NCI-H1105 (cell line): ENCODE measurements around the gene RFXANK.
"Not testable (repeated sequence)": the region's sequence is repeated elsewhere in the genome, so short reads cannot be mapped to it uniquely, and the experiment has no call there.

Experiments used
- DNase-seq: peaks from one replicate; lab custom pipeline; 2025; lab: John Stamatoyannopoulos, UW

The RFXANK gene, protein sequence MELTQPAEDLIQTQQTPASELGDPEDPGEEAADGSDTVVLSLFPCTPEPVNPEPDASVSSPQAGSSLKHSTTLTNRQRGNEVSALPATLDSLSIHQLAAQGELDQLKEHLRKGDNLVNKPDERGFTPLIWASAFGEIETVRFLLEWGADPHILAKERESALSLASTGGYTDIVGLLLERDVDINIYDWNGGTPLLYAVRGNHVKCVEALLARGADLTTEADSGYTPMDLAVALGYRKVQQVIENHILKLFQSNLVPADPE

GRCh38 chr19:19192078-19192882 is at the start of gene RFXANK, which contains the start of gene BORCS8:
RFXANK (plus strand) TSS chr19:19192258; CDS start chr19:19193947, 1,689 bp downstream.
BORCS8 (minus strand) TSS chr19:19192152; CDS start chr19:19192117, 35 bp downstream.
- DNase-seq: peak; percentile 100

- DNase-seq: no peak
These were observed 49.7 kb upstream of the RFXANK start for GRCh38 chr19:19142347-19142746.

DNA sequence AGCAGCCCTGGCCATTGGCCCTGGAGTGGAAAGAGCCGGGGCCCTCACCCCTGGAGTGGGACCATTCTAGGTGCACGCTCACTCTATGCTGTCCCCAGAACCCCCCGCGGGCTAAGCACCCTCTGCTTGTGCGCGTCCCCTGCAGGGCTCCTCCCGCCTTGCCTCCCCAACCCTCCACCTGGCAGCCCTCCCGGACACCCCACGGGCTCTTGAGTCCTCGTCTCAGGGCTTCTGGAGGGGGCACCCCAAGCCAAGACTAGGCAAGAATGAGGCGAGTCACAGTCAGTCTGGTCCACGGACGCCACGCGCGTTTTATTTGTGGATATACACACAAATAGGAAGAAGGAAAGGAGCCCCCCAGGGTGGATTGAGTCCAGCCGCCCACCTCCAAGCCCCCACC is 46.8 kb upstream of the RFXANK start:
- no peak for DNase-seq

- DNase-seq: peak; percentile 54
These were observed 46.1 kb upstream of the RFXANK start for GRCh38 chr19:19145684-19146608.

DNA sequence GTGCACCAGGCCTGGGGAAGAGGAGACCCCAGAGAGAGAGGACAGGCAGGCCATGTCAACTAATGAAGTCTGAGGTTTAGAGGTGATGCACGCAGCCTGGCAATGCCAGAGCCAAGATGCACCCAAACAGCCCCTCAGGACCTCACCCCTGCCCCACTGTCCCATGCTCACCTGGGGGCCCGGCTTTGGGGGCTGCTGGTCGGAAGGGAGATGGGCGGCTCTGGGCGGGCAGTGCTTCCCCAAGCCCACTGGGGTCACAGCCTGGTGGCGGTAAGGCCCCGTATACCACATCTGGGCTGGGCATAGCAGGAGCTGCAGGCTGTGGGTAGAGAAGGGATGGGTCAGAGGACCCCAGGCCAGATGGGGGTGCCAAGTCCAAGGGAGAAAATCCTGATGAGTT is 45.2 kb upstream of the RFXANK start:
- DNase-seq: no peak

DNA sequence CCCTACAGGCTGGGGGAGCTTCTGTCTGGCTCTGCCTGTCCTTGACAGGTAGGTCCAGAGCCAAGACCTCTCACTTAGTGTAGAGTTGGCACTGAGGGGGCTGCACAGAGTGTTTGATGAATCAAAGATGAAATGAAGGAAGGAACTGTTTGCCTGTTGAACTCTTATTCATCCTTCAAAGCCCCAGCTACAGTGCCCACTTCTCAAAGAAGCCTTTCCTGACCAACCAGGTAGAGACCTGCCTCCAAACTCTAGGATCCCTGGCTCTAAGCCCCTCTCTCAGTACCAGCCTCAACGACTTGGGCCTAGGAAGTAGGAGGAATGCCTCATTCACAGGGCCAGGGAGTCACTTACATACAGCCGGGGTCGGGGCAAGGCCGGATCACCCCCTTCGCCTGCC is 44.7 kb upstream of the RFXANK start:
- DNase-seq: no peak

GRCh38 chr19:19148504-19148903 is 43.6 kb upstream of the RFXANK start:
- not testable (repeated sequence) for DNase-seq

DNA sequence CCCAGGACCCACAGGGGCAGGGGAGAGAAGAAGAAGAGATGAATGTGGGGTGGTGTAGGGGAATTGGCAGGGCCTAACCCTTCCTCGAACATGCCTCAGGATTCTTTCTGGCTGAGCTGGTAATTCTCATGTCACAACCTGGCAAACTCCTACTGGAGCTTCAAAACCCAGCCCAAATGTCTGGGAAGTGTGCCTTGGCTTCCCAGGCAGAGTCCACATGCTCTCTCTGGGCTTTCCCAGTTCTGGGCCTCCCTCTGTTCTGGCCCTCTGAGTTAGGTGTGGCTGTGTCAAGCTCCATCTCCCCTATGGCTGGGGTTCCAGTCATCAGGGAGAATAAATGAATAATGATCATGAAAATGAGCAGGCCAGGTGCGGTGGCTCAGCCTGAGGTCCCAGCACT is 42.6 kb upstream of the RFXANK start:
- DNase-seq: no peak

DNA sequence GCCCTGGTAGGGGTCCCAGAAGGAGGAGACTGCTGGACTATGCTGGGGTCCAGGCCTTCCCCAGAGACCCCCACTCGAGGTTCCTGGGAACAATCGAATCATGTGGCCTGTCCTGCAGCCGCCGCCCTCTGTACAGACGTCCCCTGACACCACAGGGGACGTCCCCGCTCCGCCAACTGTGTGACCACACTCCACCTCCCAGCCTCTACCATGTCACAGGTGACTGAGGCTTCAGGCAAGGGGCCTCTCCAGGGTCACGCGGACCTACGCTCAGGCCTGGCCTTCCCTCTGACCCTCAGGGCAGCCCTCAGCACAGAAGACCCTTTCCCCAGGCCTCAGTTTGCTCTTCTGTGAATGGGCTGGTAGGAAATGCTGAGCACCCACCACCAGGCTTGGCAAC is 40.6 kb upstream of the RFXANK start:
- no peak for DNase-seq

DNA sequence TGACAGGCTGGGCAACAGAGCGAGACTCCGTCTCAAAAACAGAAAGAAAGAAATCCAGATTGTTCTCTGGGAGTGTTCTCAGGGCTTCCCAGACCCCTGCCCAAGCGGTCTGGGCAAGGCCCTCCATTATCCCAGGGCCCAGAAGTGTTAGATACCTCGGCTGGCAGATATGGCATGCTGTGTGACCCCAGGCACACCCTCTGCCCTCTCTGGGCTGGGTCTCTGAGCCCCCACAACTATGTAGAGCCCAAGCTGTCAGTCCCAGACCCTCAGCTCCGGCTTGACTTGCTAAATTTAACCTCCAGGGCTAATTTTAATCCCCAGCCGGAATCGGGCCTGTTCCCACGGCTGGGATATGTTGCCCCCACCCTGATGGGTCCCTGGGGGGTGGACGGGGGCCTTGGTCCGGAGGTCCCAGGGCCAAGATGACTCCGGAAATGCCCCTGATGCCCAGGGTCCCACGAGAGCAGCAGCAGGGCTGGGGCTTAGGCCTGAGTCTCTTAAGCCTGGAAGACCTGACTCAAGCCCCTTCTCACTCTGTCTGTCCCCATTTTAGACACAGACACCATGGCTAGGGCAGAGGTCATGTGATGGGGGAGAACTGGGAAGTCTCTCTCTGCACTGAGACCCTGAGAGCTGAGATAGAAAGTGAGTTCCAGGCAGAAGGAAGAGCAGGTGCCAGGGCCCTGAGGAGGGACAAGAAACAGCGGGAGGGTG is 39.2 kb upstream of the RFXANK start:
- no peak for DNase-seq

DNA sequence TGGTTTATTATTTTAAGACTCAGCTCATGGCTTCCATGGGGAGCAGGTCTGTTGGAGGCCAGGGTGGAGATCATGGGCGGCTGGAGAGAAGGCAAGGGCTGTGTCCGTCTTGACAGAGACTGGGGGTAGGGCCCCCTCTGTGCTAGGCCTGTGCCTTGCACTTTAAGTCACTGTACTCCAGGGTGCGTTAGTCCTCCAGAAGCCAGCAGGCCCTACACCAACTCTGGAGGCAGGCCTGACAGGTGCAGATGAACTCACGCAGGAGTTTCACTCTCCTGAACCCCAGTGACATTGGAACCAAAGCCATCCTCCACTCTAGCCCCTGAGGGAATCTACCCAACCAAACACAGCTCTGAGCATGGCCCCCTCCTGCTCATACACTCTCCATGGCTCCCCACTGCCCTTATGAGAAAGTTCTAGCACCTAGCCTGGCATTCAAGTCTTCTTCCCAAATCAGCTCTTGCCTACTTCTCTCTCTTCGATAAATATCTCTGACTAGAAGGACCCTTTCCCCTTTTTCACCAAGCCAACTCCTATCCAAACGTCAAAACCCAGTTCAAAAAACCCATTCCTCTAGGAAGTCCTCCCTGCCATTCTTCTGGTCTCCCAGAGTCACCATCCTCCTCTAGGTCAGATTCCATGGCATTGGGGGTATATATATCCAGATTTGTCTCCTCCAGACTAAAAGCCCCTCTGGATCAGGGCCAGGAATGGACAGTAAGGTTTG is 37.1 kb upstream of the RFXANK start:
- no peak for DNase-seq

DNA sequence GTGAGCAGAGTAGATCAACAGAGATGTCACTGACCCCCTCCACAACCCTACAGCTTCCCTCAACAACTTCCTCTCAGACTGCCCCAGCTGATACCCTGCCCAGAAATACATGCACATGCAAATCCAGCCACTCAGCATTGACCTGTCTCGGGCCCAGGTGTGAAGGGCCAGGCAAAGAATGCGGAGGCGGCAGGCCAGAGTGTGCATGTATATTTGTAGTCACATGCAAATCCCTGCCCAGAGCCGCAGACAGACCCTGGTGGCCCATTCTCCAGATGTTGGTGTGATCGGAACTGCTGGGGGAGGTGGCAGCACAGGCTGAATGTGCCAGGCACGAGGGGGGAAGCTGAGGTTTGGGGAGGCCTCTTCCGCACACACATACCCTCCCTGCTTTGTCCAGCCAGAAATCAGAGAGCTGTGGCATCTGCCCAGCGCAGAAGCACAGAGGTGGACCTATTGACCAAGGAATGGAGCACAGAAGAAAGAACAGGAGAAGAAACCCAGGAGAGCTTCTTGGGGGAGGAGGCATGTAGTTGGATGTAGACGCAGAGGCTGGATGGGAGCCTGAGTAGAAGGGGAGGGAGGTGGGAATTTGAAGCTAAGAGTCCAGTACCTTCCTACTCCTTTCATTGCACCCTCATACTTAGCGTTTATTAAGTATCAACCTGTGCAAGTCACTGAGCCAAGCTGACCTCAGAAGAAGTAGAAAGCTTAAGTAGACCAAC is 36.4 kb upstream of the RFXANK start:
- no peak for DNase-seq

- DNase-seq: no peak
These were observed 34.2 kb upstream of the RFXANK start for GRCh38 chr19:19157808-19158207.

DNA sequence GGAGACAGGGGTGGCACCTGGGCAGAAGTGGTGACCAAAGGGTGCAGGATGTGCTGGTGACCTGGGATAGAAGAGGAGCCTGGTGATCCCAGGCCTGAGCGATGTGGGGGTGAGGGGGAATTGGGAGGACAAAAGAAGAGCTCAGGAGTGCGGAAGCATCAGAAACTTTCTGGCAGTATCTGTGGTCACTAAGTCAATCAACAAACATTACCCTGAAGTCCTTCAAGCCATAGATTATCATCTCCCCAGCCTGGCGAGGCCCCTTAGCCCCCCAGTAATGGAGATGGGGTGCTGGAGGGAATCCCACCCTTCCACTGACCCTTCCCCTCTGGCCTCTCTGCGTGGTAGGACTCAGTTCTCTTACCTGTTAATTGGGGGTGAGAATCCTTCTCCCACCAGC is 32.5 kb upstream of the RFXANK start:
- no peak for DNase-seq

- no peak for DNase-seq
These were observed 31.5 kb upstream of the RFXANK start for GRCh38 chr19:19160461-19161035.

GRCh38 chr19:19162495-19162894 is 29.6 kb upstream of the RFXANK start:
- DNase-seq: no peak

DNA sequence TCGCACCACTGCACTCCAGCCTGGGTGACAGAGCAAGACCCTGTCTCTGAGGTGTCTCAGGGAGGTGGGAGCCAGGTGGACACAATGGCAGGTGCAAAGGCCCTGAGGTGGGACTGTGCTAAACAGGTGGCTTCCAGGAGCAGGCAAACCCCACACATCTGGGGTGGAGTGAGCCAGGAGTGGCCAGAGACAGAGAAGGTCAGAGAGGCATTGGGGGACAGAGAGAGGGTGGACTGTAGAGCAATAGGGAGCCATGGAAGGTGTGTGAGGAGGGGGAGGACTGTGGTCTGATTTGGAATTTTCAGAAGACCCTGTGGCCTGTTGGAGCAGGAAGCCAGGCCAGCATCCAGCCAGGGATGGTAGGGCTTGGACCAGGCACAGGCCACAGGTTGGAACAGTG is 26.7 kb upstream of the RFXANK start:
- no peak for DNase-seq

- DNase-seq: no peak
These were observed 24.4 kb upstream of the RFXANK start for GRCh38 chr19:19167612-19168011.

DNA sequence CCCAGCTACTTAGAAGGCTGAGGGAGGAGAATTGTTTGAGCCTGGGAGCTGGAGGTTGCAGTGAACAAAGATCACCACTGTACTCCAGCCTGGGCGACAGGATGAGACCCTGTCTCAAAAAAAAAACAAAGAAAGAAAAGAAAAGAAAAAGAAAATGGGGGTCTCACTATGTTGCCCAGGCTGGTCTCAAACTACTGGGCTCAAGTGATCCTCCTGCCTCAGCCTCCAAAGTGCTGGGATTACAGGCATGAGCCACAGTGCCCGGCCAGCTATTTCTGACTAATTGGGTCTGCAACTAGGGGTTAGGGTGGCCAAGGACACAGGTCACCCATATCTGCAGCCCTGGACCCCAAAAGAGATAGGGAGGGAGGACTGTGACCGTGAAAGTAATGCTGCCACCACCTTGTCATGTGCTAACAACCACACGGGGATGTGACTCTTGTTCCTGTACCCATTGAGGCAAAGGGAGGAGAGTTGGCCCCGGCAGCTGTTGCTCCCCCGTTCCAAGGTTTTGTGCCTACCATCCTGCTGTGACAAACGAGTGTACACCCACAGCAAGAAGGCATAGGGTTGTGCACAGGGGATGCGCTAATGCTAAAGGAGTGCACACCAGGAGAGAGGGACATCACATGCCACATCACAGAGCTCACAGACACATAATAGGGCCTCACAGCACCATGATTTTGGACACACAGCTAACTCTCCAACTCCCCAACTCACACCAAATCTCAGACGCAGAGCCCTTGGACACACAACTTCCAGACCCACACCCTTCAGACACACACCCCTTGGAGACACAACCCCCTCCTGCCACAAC is 22.6 kb upstream of the RFXANK start:
- no peak for DNase-seq
